Stimulated activated CD4-positive, alpha-beta T cell treated with anti-CD3 and anti-CD28 coated beads, Interleukin-2, amount 100 ng/mL, for 4 hours (primary cell): ENCODE data around the gene SLIT1.

Experiments used
- DNase-seq: peaks from one replicate; pipeline ENCODE4 v3.0.0-alpha.2; 2020; ENCODE audit warnings: low read depth

Gene SLIT1

DNA sequence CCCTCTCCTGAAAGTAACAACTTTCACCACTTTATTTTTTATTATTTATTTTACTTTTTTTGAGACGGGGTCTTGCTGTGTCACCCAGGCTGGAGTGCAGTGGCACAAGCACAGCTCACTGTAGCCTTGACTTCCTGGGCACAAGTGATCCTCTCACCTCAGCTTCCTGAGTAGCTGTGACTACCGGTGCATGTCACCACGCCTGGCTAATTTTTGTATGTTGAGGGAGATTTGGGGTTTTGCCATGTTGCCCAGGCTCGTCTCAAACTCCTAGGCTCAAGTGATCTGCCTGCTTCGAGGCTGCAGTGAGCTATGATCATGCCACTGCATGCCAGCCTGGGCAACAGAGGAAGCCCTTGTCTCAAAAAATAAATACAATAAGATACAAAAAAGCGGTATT, 14.9 kb upstream of the SLIT1 start:
- DNase-seq, result no peak

DNA sequence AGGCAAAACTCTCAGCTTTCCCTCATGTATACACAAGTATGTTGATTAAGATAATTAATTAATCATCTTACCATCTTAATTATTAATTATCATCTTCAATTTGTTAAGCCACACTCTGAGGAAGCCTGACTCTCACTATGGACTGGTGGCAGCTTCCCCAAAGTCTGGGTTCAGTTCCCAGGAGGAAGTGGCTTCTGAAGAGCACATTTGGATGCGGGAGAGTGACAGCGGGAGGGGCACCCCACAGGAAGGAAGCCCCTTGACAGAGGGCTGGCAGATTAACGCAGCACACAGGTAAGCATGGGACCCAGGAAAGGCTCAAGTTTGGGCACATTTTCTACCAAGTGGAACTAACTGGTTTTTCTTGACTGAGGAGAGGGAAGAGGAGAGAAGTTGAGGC, 13.4 kb upstream of the SLIT1 start:
- no peak for DNase-seq

GRCh38 chr10:97197030-97197500, 11.3 kb upstream of the SLIT1 start:
- no peak for DNase-seq

- DNase-seq, result peak; percentile 60
These were observed 10.7 kb upstream of the SLIT1 start for GRCh38 chr10:97196223-97197029.

- no peak for DNase-seq
These were observed 10.0 kb upstream of the SLIT1 start for GRCh38 chr10:97195706-97196222.

DNA sequence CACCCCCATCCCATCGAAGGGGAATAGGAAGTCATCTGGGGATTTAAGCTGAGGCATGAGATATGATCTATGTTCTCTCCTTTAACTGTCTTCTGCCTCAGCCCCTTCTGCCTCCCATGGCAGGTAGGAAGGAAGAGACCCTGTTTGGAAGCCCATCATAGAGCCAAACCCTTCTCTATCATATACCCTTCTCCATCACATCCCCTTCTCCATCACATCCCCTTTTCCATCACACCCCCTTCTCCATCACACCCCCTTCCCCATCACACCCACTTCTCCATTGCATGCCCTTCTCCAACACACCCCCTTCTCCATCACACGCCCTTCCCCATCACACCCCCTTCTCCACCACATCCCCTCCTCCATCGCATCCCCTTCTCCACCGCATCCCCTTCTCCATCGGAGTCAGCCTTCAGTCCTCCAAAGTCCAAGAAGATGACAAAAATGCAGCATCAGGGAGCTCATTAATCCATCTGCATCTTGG, 7.2 kb upstream of the SLIT1 start:
- no peak for DNase-seq

- no peak for DNase-seq
These were observed 4.7 kb upstream of the SLIT1 start for GRCh38 chr10:97190450-97190849.

DNA sequence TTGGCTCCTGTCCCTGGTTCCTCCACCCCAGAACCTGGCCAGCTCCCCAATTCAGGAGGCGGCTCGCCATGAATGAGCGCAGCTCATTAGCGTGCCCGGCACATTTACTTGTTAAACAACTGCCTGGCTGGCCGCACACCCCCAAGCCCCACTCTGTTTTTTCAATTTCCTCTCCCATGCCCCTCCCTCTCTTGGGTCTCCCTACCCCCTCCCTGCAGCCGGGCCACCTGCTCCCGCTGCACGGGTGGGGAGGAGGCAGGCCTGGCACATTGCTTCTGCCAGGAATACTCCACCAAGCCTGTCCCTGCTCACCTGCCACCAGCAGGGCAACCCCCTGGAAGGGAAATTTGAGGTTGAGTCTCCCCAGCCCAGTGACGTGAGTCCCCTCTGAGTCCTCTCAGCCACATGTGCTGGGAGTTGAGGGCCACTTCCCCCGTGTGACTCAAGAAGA, 2.5 kb upstream of the SLIT1 start:
- DNase-seq, result no peak

DNA sequence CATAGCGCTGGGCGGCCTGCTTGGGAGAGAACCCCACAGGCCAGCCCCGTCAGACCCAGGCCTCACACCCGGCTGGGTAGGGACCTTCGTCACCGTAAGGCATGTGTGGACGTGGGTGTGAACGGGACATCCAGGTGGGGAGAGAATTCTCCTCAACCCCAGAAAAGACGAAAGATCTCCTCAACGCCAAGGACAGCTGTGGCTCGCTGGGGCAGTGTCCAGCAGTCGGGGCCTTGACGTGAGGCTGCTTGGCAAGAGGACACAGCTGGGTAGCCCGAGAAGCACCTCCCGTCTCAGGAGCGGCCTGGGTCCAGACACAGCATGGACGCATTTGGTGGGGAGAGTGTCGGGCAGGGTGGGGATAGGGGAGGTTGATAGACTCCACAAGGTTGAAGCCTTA, 1.2 kb upstream of the SLIT1 start:
- DNase-seq, result no peak

- no peak for DNase-seq
These were observed 811 bp downstream of the SLIT1 start for GRCh38 chr10:97184971-97185325.

DNA sequence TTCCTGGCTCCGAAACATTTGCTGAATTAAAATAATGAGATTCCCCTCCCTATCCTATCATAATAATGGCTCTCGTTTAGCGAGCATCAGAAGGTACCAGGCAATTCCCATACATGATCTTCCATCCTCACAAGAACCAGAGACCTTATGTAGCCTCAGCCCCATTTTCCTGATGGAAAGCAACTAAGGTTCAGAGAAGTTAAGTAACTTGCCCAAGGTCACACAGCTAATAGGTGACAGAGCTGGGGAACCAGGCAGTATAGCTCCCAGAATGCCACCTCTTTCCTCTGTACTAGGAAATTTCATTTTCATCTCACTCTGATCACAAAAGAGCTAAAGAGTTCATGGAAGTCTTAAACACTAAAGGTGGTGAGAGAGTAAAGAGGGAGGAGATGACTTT, 2.4 kb downstream of the SLIT1 start:
- DNase-seq, result no peak

DNA sequence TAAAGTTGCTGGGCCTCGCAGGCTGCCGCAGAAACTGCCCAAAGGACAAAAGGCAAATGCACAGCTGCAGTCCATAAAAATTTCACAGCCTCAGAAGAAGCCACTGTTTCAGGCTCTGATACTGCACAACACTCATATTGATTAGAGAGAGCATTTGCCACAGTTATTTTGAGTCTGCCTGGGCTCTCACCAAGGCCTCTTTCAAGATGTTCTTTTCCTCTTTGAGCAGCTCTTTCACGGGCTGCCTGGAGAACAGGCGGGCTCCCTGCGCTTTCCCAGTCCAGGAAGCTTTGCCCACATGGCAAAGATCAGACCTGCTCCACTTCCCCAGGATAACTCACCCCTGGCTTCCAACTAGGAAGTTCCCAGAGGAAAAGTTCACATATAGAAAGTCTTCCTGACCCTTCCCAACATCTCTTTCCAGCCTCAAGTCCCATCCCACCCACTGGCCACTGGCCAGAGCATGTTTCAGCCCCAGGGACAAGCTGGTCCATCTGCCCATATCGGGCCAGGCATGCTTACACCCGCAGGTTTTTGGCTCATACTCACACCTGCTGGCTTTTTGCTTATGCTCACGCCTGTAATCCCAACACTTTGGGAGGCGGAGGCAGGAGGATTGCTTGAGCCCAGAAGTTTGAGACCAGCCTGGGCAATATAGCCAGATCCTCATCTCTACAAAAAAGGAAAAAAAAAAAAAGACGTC, 3.3 kb downstream of the SLIT1 start:
- no peak for DNase-seq

DNA sequence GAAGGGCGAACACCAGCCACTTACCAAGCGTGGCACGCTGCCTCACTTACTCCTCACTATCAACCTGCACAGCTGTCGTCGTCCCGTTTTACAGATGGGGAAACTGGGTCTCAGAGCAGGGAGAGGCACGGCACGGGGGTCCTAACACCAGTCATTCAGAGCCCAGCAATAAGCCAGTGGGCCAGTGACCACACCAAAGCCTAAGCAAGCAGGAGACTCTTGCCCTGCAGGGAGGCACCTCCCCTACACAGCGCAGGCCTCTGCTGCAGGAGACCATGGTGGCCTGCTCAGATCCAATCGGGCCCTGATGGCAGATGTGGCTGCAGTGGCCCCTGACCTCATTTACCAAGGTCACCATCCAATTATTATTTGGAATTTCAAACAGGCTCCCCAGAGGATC, 4.8 kb downstream of the SLIT1 start:
- no peak for DNase-seq

GRCh38 chr10:97180363-97180755, 5.4 kb downstream of the SLIT1 start:
- no peak for DNase-seq

DNA sequence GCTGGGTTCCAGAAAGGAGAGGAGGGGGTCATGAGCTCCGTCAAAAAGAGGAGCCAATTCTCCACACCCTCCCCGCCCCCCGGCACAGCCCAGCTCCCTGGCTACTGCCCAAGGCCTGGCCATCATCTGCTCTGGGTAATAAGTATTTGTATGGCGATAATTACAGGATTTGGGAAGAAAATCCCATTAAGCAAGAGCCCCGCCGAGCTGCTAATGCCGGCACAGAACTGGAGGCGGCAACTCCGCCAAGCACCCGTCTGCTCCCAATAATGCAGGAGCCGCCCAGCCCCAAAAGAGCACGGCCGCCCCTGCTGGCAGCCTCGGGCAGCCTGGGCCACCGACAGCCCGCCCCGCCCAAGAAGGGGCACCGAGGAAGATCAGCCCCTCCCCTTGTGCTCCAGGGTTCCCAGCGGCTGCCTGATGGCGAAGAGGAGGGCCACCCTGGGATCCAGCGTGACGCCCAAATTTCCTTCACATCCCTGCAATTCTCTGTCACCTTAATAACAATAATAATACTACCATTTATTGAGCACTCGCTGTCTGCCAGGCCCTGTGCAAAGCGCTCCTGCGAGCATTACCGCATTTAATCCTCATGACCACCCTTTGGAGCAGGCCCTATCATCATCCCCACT, 5.9 kb downstream of the SLIT1 start:
- no peak for DNase-seq

- DNase-seq, result no peak
These were observed 6.4 kb downstream of the SLIT1 start for GRCh38 chr10:97179311-97179710.

- DNase-seq, result no peak
These were observed 7.7 kb downstream of the SLIT1 start for GRCh38 chr10:97178074-97178473.

DNA sequence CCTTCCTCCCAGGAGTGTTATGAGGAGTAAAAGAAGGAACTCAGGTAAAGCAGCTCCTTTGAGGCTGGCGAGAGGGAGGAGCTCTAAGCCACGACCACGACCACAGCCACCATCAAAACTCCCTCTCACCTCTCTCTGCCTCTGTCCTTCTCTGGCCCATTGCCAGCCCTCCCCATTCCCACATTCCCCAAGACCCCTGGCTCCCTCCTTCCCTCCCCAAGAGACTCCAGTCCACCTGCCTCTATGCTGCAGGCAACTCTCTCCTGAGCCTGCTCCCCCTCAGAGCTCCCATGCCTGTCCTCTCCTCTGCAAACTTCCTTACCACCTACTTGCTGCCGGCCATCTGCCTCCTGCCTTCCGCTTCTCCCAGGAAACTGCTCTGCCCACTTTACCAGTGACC, 9.5 kb downstream of the SLIT1 start:
- DNase-seq, result no peak

DNA sequence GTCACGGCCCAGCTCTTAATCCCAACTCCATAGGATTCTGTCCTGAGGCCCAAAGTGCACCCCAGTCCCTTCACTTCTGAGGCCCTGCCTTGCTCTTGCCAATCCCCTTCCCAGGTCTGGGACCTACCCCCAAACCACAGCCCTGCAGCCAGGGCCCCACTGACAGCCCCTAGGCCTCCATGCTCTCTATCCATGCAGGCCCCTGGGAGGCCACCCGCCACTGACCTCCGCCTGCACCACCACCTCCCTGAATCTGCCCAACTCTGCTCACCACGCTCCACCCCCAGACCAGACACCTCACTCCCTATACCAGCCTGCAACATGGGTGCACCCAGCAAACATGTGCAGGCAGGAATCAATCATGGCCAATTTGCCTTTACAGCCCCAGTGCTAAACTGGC, 10.2 kb downstream of the SLIT1 start:
- no peak for DNase-seq

GRCh38 chr10:97174941-97175340, 10.8 kb downstream of the SLIT1 start:
- no peak for DNase-seq

GRCh38 chr10:97174276-97174775, 11.4 kb downstream of the SLIT1 start:
- no peak for DNase-seq

- no peak for DNase-seq
These were observed 12.7 kb downstream of the SLIT1 start for GRCh38 chr10:97173036-97173435.

- no peak for DNase-seq
These were observed 14.8 kb downstream of the SLIT1 start for GRCh38 chr10:97171001-97171400.
